IPS DF 4.7 (cell line): ENCODE measurements around the gene ACTL6A.
A peak's percentile ranks its signal among the peaks of the same experiment; 100 is the strongest.

ENCODE experiments used
- DNase-seq: peaks from one replicate; pipeline ENCODE4 v3.0.0-alpha.2; 2013; ENCODE audit warnings: low spot score; ENCODE audit errors: extremely low read depth

Gene ACTL6A

DNA sequence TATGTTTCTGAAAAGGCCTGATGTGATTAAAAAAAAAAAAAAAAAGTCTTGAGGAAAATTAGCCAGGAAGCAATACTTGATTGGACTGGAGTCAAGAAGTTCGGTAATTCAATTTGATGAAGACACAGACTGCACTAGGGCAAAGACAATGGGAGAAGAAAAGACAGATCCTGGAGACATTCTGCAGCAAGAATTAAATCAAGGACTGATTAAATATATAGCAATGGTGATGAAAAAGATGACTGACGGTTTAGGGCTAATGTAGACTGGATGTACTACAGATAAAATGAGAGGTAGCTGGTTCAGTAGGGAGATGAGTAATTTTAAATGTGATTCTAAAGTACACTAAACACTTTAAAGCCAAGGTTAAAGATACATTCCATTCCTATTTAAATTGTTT is 27.9 kb downstream of the ACTL6A start:
- DNase-seq, result no peak

GRCh38 chr3:179591313-179591712 is 28.6 kb downstream of the ACTL6A start:
- DNase-seq, result no peak

GRCh38 chr3:179599531-179599930 is 36.8 kb downstream of the ACTL6A start:
- no peak for DNase-seq

- DNase-seq, result no peak
These were observed 40.6 kb downstream of the ACTL6A start for GRCh38 chr3:179603321-179603720.

GRCh38 chr3:179603831-179604230 is 41.1 kb downstream of the ACTL6A start:
- DNase-seq, result no peak

DNA sequence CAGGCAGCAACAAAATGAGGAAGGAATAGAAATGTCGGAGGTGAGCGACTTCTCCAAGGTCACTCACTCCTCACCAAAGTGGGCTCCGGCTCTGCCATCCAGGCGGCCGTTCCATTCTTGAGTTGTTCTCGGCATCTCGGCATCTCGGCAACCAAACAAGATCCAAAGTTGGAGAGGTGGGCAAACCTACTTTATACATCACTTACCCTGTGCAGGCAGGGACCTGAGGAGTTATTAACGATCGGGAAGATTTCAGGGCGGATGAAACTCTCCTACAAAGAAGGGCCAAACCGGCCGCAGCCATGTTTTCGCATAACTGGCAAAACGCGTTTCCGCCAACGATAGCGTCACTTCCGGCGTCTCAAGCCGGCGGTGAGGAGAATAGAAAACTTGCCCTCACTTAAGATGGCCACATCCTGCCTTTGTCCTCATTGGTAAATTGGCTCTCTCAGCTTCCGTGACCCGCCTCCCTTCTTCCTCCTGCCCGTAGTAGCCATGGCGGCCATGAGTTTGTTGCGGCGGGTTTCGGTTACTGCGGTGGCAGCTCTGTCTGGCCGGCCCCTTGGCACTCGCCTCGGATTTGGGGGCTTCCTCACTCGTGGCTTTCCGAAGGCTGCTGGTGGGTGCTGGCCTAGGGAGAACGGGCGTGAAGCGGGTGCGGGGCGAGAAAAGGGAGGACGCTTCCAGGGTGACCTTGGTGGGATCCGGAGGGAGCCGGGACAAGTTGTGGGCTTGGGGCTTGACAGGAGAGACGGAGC is 41.8 kb downstream of the ACTL6A start, which contains the start of the genes MRPL47 and NDUFB5:
Gene MRPL47, minus strand, starts transcription at position 318 of the 758 bp plus-strand sequence. Its CDS starts 14 bp downstream, at position 304.
Gene NDUFB5, plus strand, starts transcription at position 474 of the 758 bp plus-strand sequence. Its CDS starts 22 bp downstream, at position 496.
- peak; percentile 91 for DNase-seq

DNA sequence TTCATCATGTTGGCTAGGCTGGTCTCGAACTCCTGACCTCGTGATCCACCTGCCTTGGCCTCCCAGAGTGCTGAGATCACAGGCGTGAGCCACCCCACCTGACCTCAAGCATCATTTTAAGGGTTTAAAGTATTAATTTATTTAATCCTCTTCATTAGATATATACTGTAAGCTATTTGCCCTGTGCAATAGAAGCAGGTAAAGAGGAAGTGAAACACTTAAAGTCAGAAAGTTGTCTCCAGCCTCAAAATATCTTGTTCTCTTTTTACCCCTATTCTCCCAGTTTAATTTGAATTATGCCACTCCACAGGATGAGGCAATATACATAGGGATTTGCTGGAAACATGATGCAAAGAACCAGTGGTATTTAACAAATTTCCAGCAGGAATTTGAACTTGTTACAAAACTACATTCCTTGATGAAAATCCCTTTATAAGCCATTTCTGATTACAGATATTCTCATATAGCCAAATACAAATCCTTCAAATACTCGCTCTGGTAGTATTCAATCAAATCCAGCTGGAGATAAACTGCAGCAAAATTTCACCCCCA is 43.9 kb downstream of the ACTL6A start:
- DNase-seq, result no peak

- DNase-seq, result no peak
These were observed 46.4 kb downstream of the ACTL6A start for GRCh38 chr3:179608931-179609720.

GRCh38 chr3:179610066-179610465 is 47.3 kb downstream of the ACTL6A start:
- DNase-seq, result no peak

GRCh38 chr3:179613807-179614206 is 51.1 kb downstream of the ACTL6A start:
- DNase-seq, result no peak

- no peak for DNase-seq
These were observed 52.9 kb downstream of the ACTL6A start for GRCh38 chr3:179615458-179616173.

DNA sequence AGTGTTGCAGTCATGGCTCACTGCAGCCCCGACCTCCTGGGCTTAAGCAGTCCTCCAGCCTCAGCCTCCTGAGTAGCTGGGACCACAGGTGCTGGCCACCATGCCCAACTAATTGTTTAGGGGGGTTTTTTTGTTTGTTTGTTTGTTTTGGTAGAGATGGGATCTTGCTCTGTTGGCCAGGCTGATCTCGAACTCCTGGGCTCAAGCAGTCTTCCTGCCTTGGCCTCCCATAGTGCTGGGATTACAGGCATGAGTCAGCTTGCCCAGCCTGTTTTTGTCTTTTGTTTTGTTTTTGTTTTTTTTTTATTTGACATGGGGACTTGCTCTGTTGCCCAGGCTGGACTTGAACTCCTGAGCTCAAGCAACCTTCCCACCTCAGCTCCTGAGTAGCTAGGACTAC is 59.3 kb downstream of the ACTL6A start:
- DNase-seq, result no peak

DNA sequence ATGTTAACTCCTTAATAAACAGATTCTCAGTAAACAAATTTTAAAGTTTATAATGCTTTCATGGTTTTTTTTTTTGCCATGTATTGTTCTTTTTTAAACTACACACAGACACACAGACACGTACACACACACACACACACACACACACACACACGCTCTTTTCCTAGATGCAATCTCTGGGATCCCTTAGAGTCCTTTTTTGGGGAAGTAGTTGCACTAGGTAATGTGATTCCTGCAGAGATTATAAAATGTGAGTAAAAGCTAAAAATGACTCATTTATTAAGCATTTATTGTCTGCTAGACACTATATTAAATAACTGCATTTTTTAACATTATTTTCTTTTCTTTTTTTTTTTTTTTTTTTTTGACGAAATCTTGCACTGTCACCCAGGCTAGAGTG is 61.7 kb downstream of the ACTL6A start:
- DNase-seq, result no peak

GRCh38 chr3:179630753-179631451 is 68.2 kb downstream of the ACTL6A start:
- DNase-seq, result no peak
